PC-3 (cell line): ENCODE data around the gene PDGFRA. TPM values are rescaled to one million over a fixed set of nuclear protein-coding genes. Genes with fewer than 3 reads are reported as not detected.

ENCODE experiments used
- ATAC-seq: fragments of 200-7000 bp; cut with Tn5 transposase; 2 replicates; pipeline ENCODE4 v1.9.1; 2020; ENCODE audit warnings: mild to moderate bottlenecking, moderate library complexity
- BruUV-seq: library from RNA; stranded (reverse); fragments of 400-500 nt; replicated peaks from 2 replicates; lab custom pipeline; 2021; lab: Mats Ljungman, UMichigan
- CTCF ChIA-PET: fragments of 300-600 bp; sonication (Branson Sonifier 250); formaldehyde crosslinking; loops from one replicate; lab custom pipeline; 2022; ENCODE audit warnings: antibody characterized with exemption; lab: Charles Lee
- POLR2A ChIA-PET: fragments of 300-600 bp; sonication (Branson Sonifier 250); formaldehyde crosslinking; loops from one replicate; lab custom pipeline; 2022; ENCODE audit warnings: antibody characterized with exemption; ENCODE audit not compliant: unreplicated experiment; lab: Charles Lee
- DNase-seq: peaks from one replicate; pipeline ENCODE4 v3.0.0-alpha.2; 2015
- H2AFZ ChIP-seq: fragments of 300-600 bp; sonication (generic); 2 replicates; pipeline ENCODE4 v1.6.0; 2016; ENCODE audit warnings: antibody characterized with exemption, low read length
- H3F3A ChIP-seq: fragments of 300-600 bp; sonication (generic); one replicate; pipeline ENCODE4 v1.6.0; 2017; ENCODE audit warnings: antibody characterized with exemption, low read length, control low read depth, mild to moderate bottlenecking; ENCODE audit not compliant: unreplicated experiment
- H3K27ac ChIP-seq: fragments of 300-600 bp; sonication (generic); 2 replicates; pipeline ENCODE4 v1.5.1; 2016; ENCODE audit warnings: mild to moderate bottlenecking, low read length
- H3K27me3 ChIP-seq: fragments of 300-600 bp; sonication (generic); 2 replicates; pipeline ENCODE4 v1.6.1; 2016; ENCODE audit warnings: low read length, mixed read lengths
- H3K36me3 ChIP-seq: fragments of 300-600 bp; sonication (generic); 2 replicates; pipeline ENCODE4 v1.6.1; 2016; ENCODE audit warnings: low read depth, mixed run types, low read length, mixed read lengths
- H3K4me1 ChIP-seq: fragments of 300-600 bp; sonication (generic); 2 replicates; pipeline ENCODE4 v1.5.1; 2016; ENCODE audit warnings: low read length; ENCODE audit not compliant: insufficient read depth
- H3K4me2 ChIP-seq: fragments of 300-600 bp; sonication (generic); 2 replicates; pipeline ENCODE4 v1.6.0; 2016; ENCODE audit warnings: low read length
- H3K4me3 ChIP-seq: fragments of 300-600 bp; sonication (generic); 2 replicates; pipeline ENCODE4 v1.5.1; 2016; ENCODE audit warnings: mild to moderate bottlenecking, low read length, mixed read lengths
- H3K79me2 ChIP-seq: fragments of 300-600 bp; sonication (generic); 2 replicates; pipeline ENCODE4 v1.6.1; 2017; ENCODE audit warnings: low read length, mixed read lengths
- H3K9ac ChIP-seq: fragments of 300-600 bp; sonication (generic); 2 replicates; pipeline ENCODE4 v1.6.0; 2016; ENCODE audit warnings: mild to moderate bottlenecking, low read length
- H3K9me2 ChIP-seq: fragments of 300-600 bp; sonication (generic); replicated peaks from 2 replicates; pipeline ENCODE4 v1.6.1; 2016; ENCODE audit warnings: mixed run types, low read length, mixed read lengths
- H3K9me3 ChIP-seq: fragments of 300-600 bp; sonication (generic); 2 replicates; pipeline ENCODE4 v1.6.1; 2016; ENCODE audit warnings: low read length, mixed read lengths
- H4K20me1 ChIP-seq: fragments of 300-600 bp; sonication (generic); 2 replicates; pipeline ENCODE4 v1.6.1; 2016; ENCODE audit warnings: low read length, mixed read lengths
- EZH2 ChIP-seq: fragments of 300-600 bp; sonication (generic); IDR thresholded peaks from one replicate; pipeline ENCODE4 v1.6.1; 2017; ENCODE audit warnings: antibody characterized with exemption, mild to moderate bottlenecking, low read length; ENCODE audit not compliant: unreplicated experiment
- EZH2phosphoT487 ChIP-seq: fragments of 300-600 bp; sonication (generic); IDR thresholded peaks from 2 replicates; pipeline ENCODE4 v1.6.1; 2018; ENCODE audit warnings: mild to moderate bottlenecking, antibody characterized with exemption, low read length, borderline replicate concordance
- intact Hi-C: fragments of 100-400 bp; cut with micrococcal nuclease; formaldehyde crosslinking; loops from 2 replicates; pipeline ENCODE4 v1.9.0; 2023
- total RNA-seq: library from RNA; depleted of rRNA; stranded (reverse); fragments of >200 nt; gene quantifications from 2 replicates; pipeline ENCODE4 v1.2.3, GENCODE V29; 2014
- TF ChIP-seq, protein P1 (sequence below): fragments of 300-600 bp; sonication (generic); conservative IDR thresholded peaks from 2 replicates; pipeline ENCODE4 v1.5.1; 2017; ENCODE audit warnings: antibody characterized with exemption, low read depth, mild to moderate bottlenecking, low read length

Gene PDGFRA
- total RNA-seq, 1 experiment from 2014 or later = 1.1 TPM

GRCh38 chr4:54226404-54227255 is 2.5 kb upstream of the PDGFRA start:
- H3K4me2 ChIP-seq = peak overlapping the region; percentile 98
- intact Hi-C loops = loop anchor here (1.0 to 5.0 kb wide), 3 partner anchors 296 to 574 kb away; no protein-coding TSS in a partner anchor
- peak overlapping the region; percentile 76 for H3K4me3 ChIP-seq
- no peaks in the 10 kb centered on the region for H4K20me1 ChIP-seq
- no peaks in the 10 kb centered on the region for H3K9me2 ChIP-seq
- ChIA-PET POLR2A (no interaction called here), CTCF (interaction anchor here (0.6 to 1.5 kb wide), 2 partner anchors 318 to 1817 kb away, joined by 3 read pairs; no protein-coding TSS in a partner anchor)
- peak overlapping the region; percentile 18 for H3K9ac ChIP-seq
- H3K36me3 ChIP-seq = no peaks in the 10 kb centered on the region
- TF ChIP-seq, protein P1, sequence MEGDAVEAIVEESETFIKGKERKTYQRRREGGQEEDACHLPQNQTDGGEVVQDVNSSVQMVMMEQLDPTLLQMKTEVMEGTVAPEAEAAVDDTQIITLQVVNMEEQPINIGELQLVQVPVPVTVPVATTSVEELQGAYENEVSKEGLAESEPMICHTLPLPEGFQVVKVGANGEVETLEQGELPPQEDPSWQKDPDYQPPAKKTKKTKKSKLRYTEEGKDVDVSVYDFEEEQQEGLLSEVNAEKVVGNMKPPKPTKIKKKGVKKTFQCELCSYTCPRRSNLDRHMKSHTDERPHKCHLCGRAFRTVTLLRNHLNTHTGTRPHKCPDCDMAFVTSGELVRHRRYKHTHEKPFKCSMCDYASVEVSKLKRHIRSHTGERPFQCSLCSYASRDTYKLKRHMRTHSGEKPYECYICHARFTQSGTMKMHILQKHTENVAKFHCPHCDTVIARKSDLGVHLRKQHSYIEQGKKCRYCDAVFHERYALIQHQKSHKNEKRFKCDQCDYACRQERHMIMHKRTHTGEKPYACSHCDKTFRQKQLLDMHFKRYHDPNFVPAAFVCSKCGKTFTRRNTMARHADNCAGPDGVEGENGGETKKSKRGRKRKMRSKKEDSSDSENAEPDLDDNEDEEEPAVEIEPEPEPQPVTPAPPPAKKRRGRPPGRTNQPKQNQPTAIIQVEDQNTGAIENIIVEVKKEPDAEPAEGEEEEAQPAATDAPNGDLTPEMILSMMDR = no peak
- TF ChIP-seq EZH2 = no peak
- TF ChIP-seq EZH2phosphoT487 = no peak
- H2AFZ ChIP-seq = peak overlapping the region; percentile 94
- no peaks in the 10 kb centered on the region for H3K79me2 ChIP-seq
- H3F3A ChIP-seq = no peaks in the 10 kb centered on the region
- no TSS peak for BruUV-seq
- H3K27ac ChIP-seq = no peak overlapping the region
- peaks cover 41% of the 10 kb centered on the region for H3K4me1 ChIP-seq
- no peaks in the 10 kb centered on the region for H3K9me3 ChIP-seq
- no peak for DNase-seq
- peaks cover 35% of the 10 kb centered on the region for H3K27me3 ChIP-seq
- peak; percentile 4; the same call in 1 of the 2 replicates for ATAC-seq

GRCh38 chr4:54227256-54228055 is 1.6 kb upstream of the PDGFRA start:
- no peaks in the 10 kb centered on the region for H3K36me3 ChIP-seq

More at GRCh38 chr4:54227256-54228055, 1.6 kb upstream of the PDGFRA start:
- BruUV-seq = no TSS peak
- Histone ChIP-seq H3K27ac (no peak overlapping the region), H3K9me2 (no peaks in the 10 kb centered on the region), H2AFZ (peak overlapping the region; percentile 94), H3K4me1 (peaks cover 41% of the 10 kb centered on the region), H3K4me2 (peak overlapping the region; percentile 98), H3K4me3 (peak overlapping the region; percentile 76), H4K20me1 (no peaks in the 10 kb centered on the region), H3K79me2 (no peaks in the 10 kb centered on the region), H3F3A (no peaks in the 10 kb centered on the region), H3K9me3 (no peaks in the 10 kb centered on the region), H3K27me3 (peaks cover 40% of the 10 kb centered on the region), H3K9ac (peak overlapping the region; percentile 59)
- ATAC-seq = peak; percentile 67
- POLR2A ChIA-PET = no interaction called here
- CTCF ChIA-PET = no interaction called here
- TF ChIP-seq EZH2phosphoT487 (no peak), EZH2 (no peak)
- TF ChIP-seq, protein P1 = no peak
- peak; percentile 48 for DNase-seq
- intact Hi-C loops = loop anchor here (1.0 to 5.0 kb wide), 5 partner anchors 297 to 721 kb away; no protein-coding TSS in a partner anchor
